Right cardiac atrium (tissue), 5 donors: ENCODE results near the gene STXBP1. TPM values are rescaled to one million over a fixed set of nuclear protein-coding genes. Genes with fewer than 3 reads are reported as not detected.

Experiments used
- ATAC-seq, 2 donors: fragments of 200-7000 bp; cut with Tn5 transposase; one replicate each; pipeline versions ENCODE4 v1.8.0 to v1.9.1; 2020; ENCODE audit warnings: moderate library complexity in 2 of 2, mild to moderate bottlenecking in 1 of 2
- DNase-seq, 3 donors: peaks; one replicate each; pipeline ENCODE4 v3.0.0-alpha.2; 2020
- H3K27ac ChIP-seq: one replicate; pipeline ENCODE4 v1.5.1; 2013; ENCODE audit warnings: mild to moderate bottlenecking, low read length, control low read depth, moderate library complexity
- H3K27me3 ChIP-seq: one replicate; pipeline ENCODE4 v1.6.1; 2013; ENCODE audit not compliant: control insufficient read depth, insufficient read depth
- H3K4me1 ChIP-seq: one replicate; pipeline ENCODE4 v1.6.1; 2013; ENCODE audit warnings: low read length; ENCODE audit not compliant: control insufficient read depth, insufficient read depth
- H3K4me3 ChIP-seq: one replicate; pipeline ENCODE4 v1.5.1; 2013; ENCODE audit warnings: low read length, control low read depth
- H3K9me3 ChIP-seq: one replicate; pipeline ENCODE4 v1.6.1; 2013; ENCODE audit warnings: low read length; ENCODE audit not compliant: control insufficient read depth
- WGBS: extraction: QIAGEN DNeasy Blood & Tissue Kit; methylation state at CpG from one replicate; pipeline ENCODE4 v1.1.7; 2013; 5-methylcytosine and 5-hydroxymethylcytosine counted together
- intact Hi-C, 4 donors: fragments of 100-400 bp; cut with DNase I; formaldehyde crosslinking; loops; one replicate each; pipeline versions ENCODE4 v1.11.0 to v1.14.0; 2022 to 2023
- polyA plus RNA-seq: library from polyadenylated mRNA; stranded (reverse); fragments of 200-250 nt; gene quantifications from one replicate; pipeline ENCODE4 v1.2.3, GENCODE V29; 2013
- total RNA-seq, 4 donors: library from RNA; stranded (reverse); fragmentation: NEBNext Ultra II Directional; extraction: Animal tissue kit (Norgen Biotek cat#: 25700); gene quantifications; one replicate each; pipeline ENCODE4 v1.2.1, GENCODE V29; 2021
- donor health status: healthy with polysubstance abuse.
- donor health status: DM: no; HTN: yes; CAD: no.
- donor health status: DM: no; HTN: no; CAD: no.
- donor health status: DM: no; HTN: yes; CAD: no; lungs with severe emphysema.
- donor health status: DM: yes; HTN: yes; CAD: no.

Gene STXBP1
- total and polyA plus RNA-seq, 5 donors: 19.4 to 43.3 (median 39.8) TPM

DNA sequence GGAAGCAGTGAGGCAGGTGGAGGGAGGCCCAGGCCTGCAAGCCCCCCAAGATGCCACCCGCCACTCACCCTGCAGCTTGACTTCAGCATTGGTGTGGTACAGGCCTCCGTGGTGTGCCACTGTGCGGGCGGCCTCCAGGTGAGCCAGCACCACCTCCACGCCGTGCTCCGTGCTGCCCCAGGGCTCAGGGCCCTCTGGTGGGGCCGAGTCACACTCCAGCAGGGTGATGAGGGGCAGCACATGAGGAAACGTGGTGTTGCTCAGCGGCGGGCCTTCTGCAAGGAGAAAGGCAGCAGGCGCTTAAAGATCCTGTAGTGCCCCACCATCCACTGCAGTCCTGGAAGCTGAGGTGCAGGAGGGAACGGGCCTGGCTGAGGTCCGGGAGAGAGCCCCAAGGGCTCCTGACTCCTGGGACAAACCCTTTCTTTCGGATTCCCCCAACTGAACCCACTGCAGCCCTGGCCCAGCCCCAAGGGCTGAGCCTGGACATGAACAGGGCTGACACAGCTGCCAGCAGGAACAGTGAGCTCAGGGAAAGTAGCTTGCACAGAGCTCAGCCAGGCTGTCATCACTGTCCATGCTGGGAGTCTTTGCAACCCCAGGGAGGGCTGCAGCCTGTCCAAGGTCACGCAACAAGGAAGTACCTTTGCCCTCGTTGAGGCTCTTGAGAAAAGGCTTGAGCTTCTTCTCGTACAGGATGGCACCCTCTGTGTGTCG lies 127.7 kb downstream of the STXBP1 start:
- H3K4me1 ChIP-seq: no peaks in the 10 kb centered on the region
- 80% methylated on average over 19 of the region's 19 CpGs for WGBS

DNA sequence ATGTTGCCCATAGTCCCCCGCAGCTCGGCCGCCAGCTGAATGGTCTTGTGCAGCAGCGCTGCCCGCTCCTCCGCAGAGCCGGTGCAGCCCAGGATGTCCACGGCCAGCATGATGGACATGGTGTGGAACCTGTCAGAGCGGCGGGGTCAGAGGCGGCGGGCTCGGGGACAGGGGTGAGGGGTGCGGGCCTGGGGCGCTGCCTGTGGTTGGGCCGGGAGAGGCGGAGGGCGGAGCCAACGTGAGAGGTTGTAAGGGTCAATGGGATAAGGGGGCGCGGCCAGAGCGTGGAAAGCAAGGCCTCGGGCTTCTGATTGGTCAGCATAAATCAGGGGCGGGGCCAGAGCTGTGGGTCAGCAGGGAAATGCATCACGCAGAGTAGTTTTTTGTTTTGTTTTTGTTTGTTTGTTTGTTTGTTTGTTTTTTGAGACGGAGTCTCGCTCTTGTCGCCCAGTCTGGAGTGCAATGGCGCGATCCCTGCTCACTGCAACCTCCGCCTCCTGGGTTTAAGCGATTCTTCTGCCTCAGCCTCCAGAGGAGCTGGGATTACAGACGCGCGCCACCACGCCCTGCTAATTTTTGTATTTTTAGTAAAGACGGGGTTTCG lies 129.9 kb downstream of the STXBP1 start:
- H3K4me3 ChIP-seq: no peak overlapping the region
- H3K4me1 ChIP-seq: no peaks in the 10 kb centered on the region
- ATAC-seq (peak; percentile 52 to 58), DNase-seq (peak; percentile 57 to 86 (median 84))
- intact Hi-C loops: no loop called here
- H3K27ac ChIP-seq: no peak overlapping the region
- H3K9me3 ChIP-seq: no peaks in the 10 kb centered on the region
- 66% methylated on average over 38 of the region's 38 CpGs for WGBS
- H3K27me3 ChIP-seq: no peaks in the 10 kb centered on the region

More for the DNA sequence above, 127.7 kb downstream of the STXBP1 start:
- ATAC-seq: peak in 1 of 2 donors; percentile 26
- intact Hi-C loops: loop anchor here (5.0 to 10.0 kb wide), 6 partner anchors 38 to 185 kb away; partner anchors contain the start of genes AK1 (in 2 of the 4), CDK9 (in 1 of the 4) and SH2D3C (in 1 of the 4)
- Histone ChIP-seq H3K27ac (peak overlapping the region; percentile 90), H3K9me3 (no peaks in the 10 kb centered on the region), H3K4me3 (no peak overlapping the region), H3K27me3 (no peaks in the 10 kb centered on the region)
- DNase-seq: peak; percentile 72 to 85 (median 76)

Other genes with a start within 250 kb of the STXBP1 start
- gene SLC2A8, start 215.1 kb upstream of the STXBP1 start, total RNA-seq: 10 to 100 TPM; 12.2 to 16.6 (median 13.3) TPM
- gene SLC2A8, start 215.1 kb upstream of the STXBP1 start, polyA plus RNA-seq: 15.4 TPM
- 1 to 10 TPM; 6.3 to 7.9 (median 7.6) TPM for gene ZNF79, start 187.9 kb upstream of the STXBP1 start, total RNA-seq
- 3.2 TPM for gene ZNF79, start 187.9 kb upstream of the STXBP1 start, polyA plus RNA-seq
- gene RPL12, start 160.9 kb upstream of the STXBP1 start, total RNA-seq: 100 to 1,000 TPM; 535 to 714 (median 622) TPM
- 1,268 TPM for gene RPL12, start 160.9 kb upstream of the STXBP1 start, polyA plus RNA-seq
- 10 to 100 TPM; 14.4 to 23.3 (median 21.1) TPM for gene LRSAM1, start 160.8 kb upstream of the STXBP1 start, total RNA-seq
- 23.8 TPM for gene LRSAM1, start 160.8 kb upstream of the STXBP1 start, polyA plus RNA-seq
- gene CFAP157, start 94.7 kb downstream of the STXBP1 start, total RNA-seq: not detected
- gene CFAP157, start 94.7 kb downstream of the STXBP1 start, polyA plus RNA-seq: 0.18 TPM
- gene PTRH1, start 103.4 kb downstream of the STXBP1 start, total RNA-seq: 10 to 100 TPM in 3 of 4 donors, 1 to 10 TPM in 1; 8.7 to 15.0 (median 11.6) TPM
- 16.3 TPM for gene PTRH1, start 103.4 kb downstream of the STXBP1 start, polyA plus RNA-seq
- gene TTC16, start 103.8 kb downstream of the STXBP1 start, total RNA-seq: under 1 TPM in 3 of 4 donors, not detected in 1; 0.06 to 0.14 (median 0.11) TPM
- 0.14 TPM for gene TTC16, start 103.8 kb downstream of the STXBP1 start, polyA plus RNA-seq
- gene TOR2A, start 123.0 kb downstream of the STXBP1 start, total RNA-seq: 1 to 10 TPM; 3.1 to 3.9 (median 3.5) TPM
- 3.7 TPM for gene TOR2A, start 123.0 kb downstream of the STXBP1 start, polyA plus RNA-seq
- 10 to 100 TPM in 3 of 4 donors, 1 to 10 TPM in 1; 9.4 to 15.5 (median 12.7) TPM for gene SH2D3C, start 166.4 kb downstream of the STXBP1 start, total RNA-seq
- gene SH2D3C, start 166.4 kb downstream of the STXBP1 start, polyA plus RNA-seq: 17.4 TPM
- gene CDK9, start 173.8 kb downstream of the STXBP1 start, total RNA-seq: 10 to 100 TPM; 49.0 to 62.5 (median 58.6) TPM
- gene CDK9, start 173.8 kb downstream of the STXBP1 start, polyA plus RNA-seq: 37.3 TPM
- 10 to 100 TPM; 34.1 to 53.1 (median 45.6) TPM for gene FPGS, start 190.6 kb downstream of the STXBP1 start, total RNA-seq
- 30.1 TPM for gene FPGS, start 190.6 kb downstream of the STXBP1 start, polyA plus RNA-seq
- 100 to 1,000 TPM; 275 to 462 (median 364) TPM for gene ENG, start 242.4 kb downstream of the STXBP1 start, total RNA-seq
- gene ENG, start 242.4 kb downstream of the STXBP1 start, polyA plus RNA-seq: 362 TPM